Stimulated activated CD8-positive, alpha-beta memory T cell treated with anti-CD3 and anti-CD28 coated beads, Interleukin-2, amount 100 ng/mL, for 1 hour (primary cell): ENCODE results near the gene FAM83F.
"Not testable (repeated sequence)": the region's sequence is repeated elsewhere in the genome, so short reads cannot be mapped to it uniquely, and the experiment has no call there.

Source experiments
- DNase-seq, 2 donors: peaks; one replicate each; pipeline ENCODE4 v3.0.0-alpha.2; 2020; ENCODE audit warnings: low read depth in 2 of 2

Gene FAM83F

GRCh38 chr22:39994566-39995392, at the start of gene FAM83F:
FAM83F (plus strand) TSS chr22:39994954; CDS start chr22:39995043, 89 bp downstream.
- no peak for DNase-seq

GRCh38 chr22:39946126-39946502, 48.6 kb upstream of the FAM83F start:
- no peak for DNase-seq

DNA sequence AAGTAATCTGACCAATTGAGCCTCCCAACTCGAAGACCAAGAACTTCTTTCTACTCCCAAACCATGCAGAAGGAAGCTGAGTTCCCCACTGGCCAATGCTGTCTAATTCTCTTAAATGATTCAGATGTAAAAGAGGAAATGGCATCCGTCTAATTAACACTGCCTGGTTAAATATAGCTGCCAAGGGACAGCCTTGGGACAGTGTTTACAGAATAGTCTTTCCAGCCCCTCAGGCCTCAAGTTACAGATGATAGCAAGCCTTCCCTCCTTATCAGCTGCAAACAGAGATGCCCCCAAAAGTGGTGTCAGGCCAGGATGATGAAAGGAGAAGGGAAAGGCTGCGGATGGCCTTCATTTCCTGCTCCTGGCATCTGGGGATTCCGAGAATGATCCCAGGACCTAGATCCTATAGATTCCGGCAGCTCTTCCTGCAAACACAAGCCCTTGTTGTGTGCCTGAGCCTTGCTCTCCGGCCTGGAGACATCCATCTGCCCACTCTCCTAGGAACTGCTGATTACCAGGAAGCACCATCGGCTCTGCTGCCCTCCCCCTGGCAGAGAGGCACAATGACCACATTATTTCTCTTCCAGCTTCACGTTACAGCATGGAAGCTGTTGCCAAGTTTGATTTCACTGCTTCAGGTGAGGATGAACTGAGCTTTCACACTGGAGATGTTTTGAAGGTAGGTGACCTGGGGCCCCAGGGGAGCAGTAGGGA, 48.1 kb upstream of the FAM83F start:
- no peak for DNase-seq

GRCh38 chr22:39947220-39948216, 47.2 kb upstream of the FAM83F start:
- no peak for DNase-seq

GRCh38 chr22:39949964-39950737, 44.6 kb upstream of the FAM83F start:
- DNase-seq: no peak

DNA sequence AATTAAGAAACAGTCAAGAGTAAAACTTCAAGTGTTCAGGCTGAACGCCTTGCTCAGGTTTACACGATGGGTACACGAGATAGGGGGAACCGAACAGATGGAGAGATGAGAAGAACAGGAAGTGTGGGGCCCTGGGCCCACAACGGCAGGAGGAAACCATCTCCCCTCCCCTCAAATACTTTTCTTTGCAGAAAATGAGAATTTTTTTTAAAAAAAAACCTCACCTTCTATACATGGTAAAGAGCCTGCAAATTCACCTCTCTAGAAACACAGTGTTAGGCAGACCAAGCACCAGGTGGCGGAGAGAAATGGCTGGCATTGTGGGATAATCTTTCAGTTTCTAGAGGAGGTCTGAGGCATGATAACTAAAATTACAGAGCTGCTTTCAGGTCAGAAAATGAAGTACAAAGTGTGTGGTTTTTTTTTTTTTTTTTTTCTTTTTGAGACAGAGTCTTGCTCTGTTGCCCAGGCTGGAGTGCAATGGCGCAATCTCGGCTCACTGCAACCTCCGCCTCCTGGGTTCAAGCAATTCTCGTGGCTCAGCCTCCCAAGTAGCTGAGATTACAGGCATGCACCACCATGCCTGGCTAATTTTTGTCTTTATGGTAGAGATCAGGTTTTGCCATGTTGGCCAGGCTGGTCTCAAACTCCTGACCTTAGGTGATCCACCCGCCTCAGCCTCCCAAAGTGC, 43.0 kb upstream of the FAM83F start:
- not testable (repeated sequence) for DNase-seq

GRCh38 chr22:39952347-39952746, 42.4 kb upstream of the FAM83F start:
- DNase-seq: no peak

DNA sequence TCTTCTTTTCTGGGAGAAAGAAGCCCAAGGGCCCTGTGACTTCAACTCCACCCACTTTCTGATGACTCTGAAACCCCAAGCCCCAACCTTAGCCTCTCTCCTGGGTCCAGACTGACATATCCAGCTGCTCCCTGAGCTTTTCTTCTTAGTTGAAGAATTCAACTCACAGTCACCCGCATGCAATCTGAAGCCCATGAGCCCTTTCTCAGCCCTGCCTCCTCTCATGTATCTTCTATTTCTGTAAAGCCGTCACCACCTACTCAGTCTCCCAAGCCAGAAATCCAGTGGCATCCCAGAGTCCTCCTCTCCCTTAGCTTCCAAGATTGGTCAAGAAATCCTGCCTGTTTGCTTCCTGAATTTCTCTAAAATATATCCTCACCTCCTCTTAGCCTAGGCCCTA, 41.7 kb upstream of the FAM83F start:
- DNase-seq: no peak

DNA sequence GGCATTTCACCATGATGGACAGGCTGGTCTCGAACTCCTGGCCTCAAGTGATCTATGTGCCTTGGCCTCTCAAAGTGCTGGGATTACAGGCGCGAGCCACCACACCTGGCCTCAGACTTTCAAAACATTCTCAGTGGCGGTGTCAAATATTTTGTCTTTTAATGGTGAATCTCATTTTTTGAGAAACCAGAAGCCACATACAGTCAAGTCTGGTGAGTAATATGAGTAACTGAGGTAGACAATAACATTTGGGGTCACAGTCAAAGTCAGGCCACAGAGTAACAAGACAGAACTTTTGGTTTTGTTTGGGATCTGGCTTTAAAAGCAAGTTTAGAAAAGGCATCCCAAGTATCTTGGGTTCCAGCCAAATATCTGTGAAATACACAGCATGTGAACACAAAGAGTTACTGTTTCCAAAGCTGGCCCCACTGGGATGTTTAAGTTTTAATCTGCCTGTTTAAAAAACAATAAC, 40.1 kb upstream of the FAM83F start:
- no peak for DNase-seq

GRCh38 chr22:39955675-39956074, 39.1 kb upstream of the FAM83F start:
- no peak for DNase-seq

GRCh38 chr22:39956932-39957664, 37.7 kb upstream of the FAM83F start:
- DNase-seq: no peak

GRCh38 chr22:39958009-39958711, 36.6 kb upstream of the FAM83F start:
- no peak for DNase-seq

DNA sequence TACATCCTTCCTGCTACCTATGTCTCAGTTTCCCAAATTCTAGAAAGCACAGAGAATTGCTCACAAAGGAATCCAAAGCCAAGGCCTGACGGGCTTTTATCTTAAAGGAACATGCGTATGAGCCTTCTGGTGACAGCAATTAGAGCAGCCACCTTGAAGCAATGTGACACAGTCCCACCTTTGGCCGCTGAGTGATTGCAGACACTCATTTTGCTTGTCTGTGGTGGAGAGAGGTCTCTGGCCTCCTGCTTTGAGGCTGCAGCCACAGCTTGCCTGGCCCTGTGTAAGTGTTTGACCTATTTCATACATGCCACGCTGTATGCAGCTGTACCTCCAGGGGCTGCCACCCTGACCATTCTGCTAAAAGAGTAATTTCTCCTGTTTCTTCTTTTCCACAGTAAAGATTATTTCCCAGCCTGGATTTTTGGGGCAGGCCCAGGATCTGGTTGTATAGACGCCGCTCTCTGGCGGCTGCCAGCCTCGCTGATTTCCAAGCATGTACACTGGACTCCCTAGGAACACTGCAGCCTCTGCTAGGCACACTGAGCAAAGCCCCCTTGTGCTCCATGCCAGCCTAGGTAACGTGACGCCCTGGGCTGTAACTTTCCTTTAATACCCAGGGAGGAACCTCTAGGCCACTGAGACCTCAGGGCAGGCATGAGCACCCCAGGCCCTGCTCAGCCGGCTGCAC, 35.7 kb upstream of the FAM83F start:
- DNase-seq: no peak

DNA sequence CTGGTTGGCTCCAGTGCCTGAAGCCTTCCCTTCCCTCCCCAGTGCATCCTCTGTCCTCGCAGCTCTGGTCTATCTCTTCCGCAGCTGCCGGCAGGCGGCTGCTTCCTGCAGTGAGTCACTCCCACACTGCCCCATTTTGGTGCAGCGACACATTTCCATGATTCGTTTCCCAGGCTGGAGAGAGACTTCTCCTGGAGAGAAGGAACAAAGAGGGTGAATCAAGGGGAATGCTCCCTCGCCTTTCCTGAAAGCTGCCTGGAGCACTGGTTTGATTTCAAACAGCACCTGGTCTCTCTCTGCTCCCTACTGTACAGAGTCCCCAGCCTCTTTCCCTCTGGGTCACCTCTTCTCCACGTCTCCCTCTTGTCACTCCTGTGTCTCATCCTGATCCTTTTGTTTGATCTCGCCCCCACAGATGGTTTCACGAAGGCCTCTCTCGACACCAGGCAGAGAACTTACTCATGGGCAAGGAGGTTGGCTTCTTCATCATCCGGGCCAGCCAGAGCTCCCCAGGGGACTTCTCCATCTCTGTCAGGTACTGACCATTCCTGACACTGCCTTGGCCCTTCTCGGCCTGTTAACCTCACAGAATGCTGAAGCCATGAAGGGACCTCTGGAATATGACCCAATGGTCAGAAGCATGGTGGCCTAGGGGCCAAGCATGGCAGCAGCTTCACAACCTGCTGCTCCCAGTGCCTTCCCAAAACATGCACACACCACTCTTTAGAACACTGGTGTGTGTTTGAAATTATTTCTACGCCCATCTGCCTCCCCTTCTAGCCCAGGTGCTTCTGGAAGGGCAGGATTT, 34.9 kb upstream of the FAM83F start, which contains the start of gene TMA7B:
Gene TMA7B, plus strand, starts transcription at position 758 of the 808 bp plus-strand sequence. CDS start 3,978 bp downstream, outside the sequence.
- DNase-seq: no peak

DNA sequence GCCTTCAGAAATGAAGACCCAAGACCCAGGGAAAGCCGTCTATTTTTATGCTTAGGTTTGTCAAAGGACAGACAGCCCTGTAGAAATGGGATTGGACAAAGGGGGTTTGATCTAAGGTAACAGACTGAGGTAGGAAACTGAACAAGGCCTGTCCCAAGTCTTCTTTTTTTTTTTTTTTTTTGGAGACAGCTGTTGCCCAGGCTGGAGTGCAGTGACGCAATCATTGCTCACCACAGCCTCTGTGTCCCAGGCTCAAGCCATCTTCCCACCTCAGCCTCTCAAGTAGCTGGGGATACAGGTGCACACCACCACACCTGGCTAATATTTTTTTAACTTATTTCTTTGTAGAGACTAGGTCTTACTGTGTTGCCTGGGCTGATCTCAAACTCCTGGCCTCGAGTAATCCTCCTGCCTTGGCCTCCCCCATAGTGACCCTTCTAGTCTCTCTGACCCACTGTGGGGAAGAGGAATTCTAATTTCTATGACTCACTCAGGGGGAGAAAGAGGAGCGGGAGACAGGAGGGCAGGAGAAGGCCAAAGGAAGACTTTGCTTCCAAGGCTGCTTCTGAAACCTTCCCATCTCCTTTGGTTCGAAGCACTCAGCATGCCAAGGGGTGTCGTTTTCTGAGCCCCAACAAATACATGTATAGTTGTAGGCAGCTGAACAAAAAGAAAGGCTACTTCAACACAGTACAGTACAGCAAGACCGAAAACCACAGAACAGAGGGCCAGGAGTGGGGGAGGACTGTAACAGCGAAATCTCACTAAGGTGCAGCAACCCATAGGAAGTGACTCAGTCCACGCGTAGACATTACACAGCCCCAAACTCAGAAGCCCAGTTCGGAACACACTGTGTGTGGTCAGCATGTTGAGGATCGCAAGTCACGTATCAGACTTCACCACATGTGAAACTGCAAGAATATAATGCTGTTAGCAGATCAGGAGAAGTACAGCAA, 33.7 kb upstream of the FAM83F start:
- DNase-seq: peak; percentile 34 to 46

DNA sequence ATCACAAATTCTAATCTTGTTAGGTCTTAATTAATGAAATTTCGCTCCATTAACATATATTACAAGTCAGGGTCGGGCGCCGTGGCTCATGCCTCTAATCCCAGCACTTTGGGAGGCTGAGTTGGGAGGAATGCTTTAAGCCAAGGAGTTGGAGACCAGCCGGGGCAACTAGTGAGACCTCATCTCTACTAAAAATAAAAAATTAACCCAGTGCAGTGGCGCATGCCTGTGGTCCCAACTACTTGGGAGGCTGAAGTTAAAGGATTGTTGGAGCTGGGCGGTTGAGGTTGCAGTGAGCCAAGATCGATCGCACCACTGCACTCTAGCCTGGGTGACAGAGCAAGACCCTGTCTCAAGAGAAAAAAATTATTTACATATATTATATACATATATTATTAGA, 32.7 kb upstream of the FAM83F start:
- no peak for DNase-seq
